Fibroblast of skin of abdomen (primary cell): Measurements from ENCODE around the gene ADGRG7.

Experiments used
- DNase-seq: peaks from one replicate; pipeline ENCODE4 v3.0.0-alpha.2; 2013

The ADGRG7 gene

GRCh38 chr3:100600181-100601042, 9.0 kb upstream of the ADGRG7 start:
- no peak for DNase-seq

- no peak for DNase-seq
Measured at GRCh38 chr3:100602506-100603444, 6.6 kb upstream of the ADGRG7 start.

GRCh38 chr3:100603469-100603868, 5.9 kb upstream of the ADGRG7 start:
- peak; percentile 37 for DNase-seq

GRCh38 chr3:100605358-100605757, 4.0 kb upstream of the ADGRG7 start:
- no peak for DNase-seq

GRCh38 chr3:100606894-100607512, 2.4 kb upstream of the ADGRG7 start:
- no peak for DNase-seq

- no peak for DNase-seq
Measured at GRCh38 chr3:100609963-100610362, 562 bp downstream of the ADGRG7 start.

- DNase-seq, result no peak
Measured at GRCh38 chr3:100611221-100611620, 1.8 kb downstream of the ADGRG7 start.

GRCh38 chr3:100613721-100614390, 4.5 kb downstream of the ADGRG7 start:
- DNase-seq, result no peak

GRCh38 chr3:100614941-100615340, 5.5 kb downstream of the ADGRG7 start:
- no peak for DNase-seq

- peak; percentile 67 for DNase-seq
Measured at GRCh38 chr3:100615684-100616083, 6.3 kb downstream of the ADGRG7 start.

GRCh38 chr3:100621251-100621650, 11.8 kb downstream of the ADGRG7 start:
- DNase-seq, result no peak

- no peak for DNase-seq
Measured at GRCh38 chr3:100627491-100627890, 18.1 kb downstream of the ADGRG7 start.

GRCh38 chr3:100629421-100630127, 20.2 kb downstream of the ADGRG7 start:
- no peak for DNase-seq

GRCh38 chr3:100630664-100631063, 21.3 kb downstream of the ADGRG7 start:
- DNase-seq, result no peak

- DNase-seq, result no peak
Measured at GRCh38 chr3:100631236-100631635, 21.8 kb downstream of the ADGRG7 start.

- peak; percentile 42 for DNase-seq
Measured at GRCh38 chr3:100634493-100635272, 25.3 kb downstream of the ADGRG7 start.

GRCh38 chr3:100635273-100635701, 25.9 kb downstream of the ADGRG7 start:
- DNase-seq, result no peak

- DNase-seq, result no peak
Measured at GRCh38 chr3:100637197-100637631, 27.8 kb downstream of the ADGRG7 start.

- no peak for DNase-seq
Measured at GRCh38 chr3:100640633-100641032, 31.2 kb downstream of the ADGRG7 start.

- no peak for DNase-seq
Measured at GRCh38 chr3:100641471-100642032, 32.2 kb downstream of the ADGRG7 start.
